ENCODE measurements around the gene LCN1.
"Not testable (repeated sequence)": the region's sequence is repeated elsewhere in the genome, so short reads cannot be mapped to it uniquely, and the experiment has no call there.

The LCN1 gene

GRCh38 chr9:135547756-135548736 is 26.8 kb downstream of the LCN1 start:
- no peak for TF ChIP-seq CTCF (conservative IDR thresholded peaks at IDR 0.05)
- H3K27ac ChIP-seq: no peak overlapping the region

- H3K27ac ChIP-seq: not testable (repeated sequence)
Measured at GRCh38 chr9:135549478-135550343, 28.5 kb downstream of the LCN1 start.

GRCh38 chr9:135550344-135550918 is 29.2 kb downstream of the LCN1 start:
- no peak for TF ChIP-seq CTCF (conservative IDR thresholded peaks at IDR 0.05)
- H3K27ac ChIP-seq: no peak overlapping the region

- H3K27ac ChIP-seq: no peak overlapping the region
- no peak for TF ChIP-seq CTCF (conservative IDR thresholded peaks at IDR 0.05)
Measured at GRCh38 chr9:135551031-135551430, 29.8 kb downstream of the LCN1 start.

GRCh38 chr9:135551456-135551855 is 30.2 kb downstream of the LCN1 start:
- no peak for TF ChIP-seq CTCF (conservative IDR thresholded peaks at IDR 0.05)
- no peak overlapping the region for H3K27ac ChIP-seq

- H3K27ac ChIP-seq: no peak overlapping the region
Measured at GRCh38 chr9:135552021-135552697, 30.9 kb downstream of the LCN1 start.

More at GRCh38 chr9:135552021-135552697, 30.9 kb downstream of the LCN1 start:
- no peak for TF ChIP-seq CTCF (conservative IDR thresholded peaks at IDR 0.05)
